Keratinocyte (primary cell): ENCODE measurements around the gene OR9Q2.

Experiments used
- EZH2 ChIP-seq: IDR thresholded peaks from one replicate; pipeline ENCODE4 v1.6.1; 2012; ENCODE audit warnings: inconsistent platforms, mild to moderate bottlenecking, low read length, moderate library complexity
- TF ChIP-seq, protein P1 (sequence below), 3 experiments: IDR thresholded peaks in 1 of 3; conservative IDR thresholded peaks in 1 of 3; optimal IDR thresholded peaks in 1 of 3; 2 replicates in 2 of 3; 3 replicates in 1 of 3; pipeline versions ENCODE3 to v1.5.1; 2011; ENCODE audit warnings: low read length in 3 of 3, mild to moderate bottlenecking in 3 of 3, moderate library complexity in 2 of 3, control low read depth in 1 of 3, inconsistent platforms in 1 of 3; ENCODE audit not compliant: insufficient read depth in 2 of 3; ENCODE audit errors: extremely low read depth in 1 of 3

DNA sequence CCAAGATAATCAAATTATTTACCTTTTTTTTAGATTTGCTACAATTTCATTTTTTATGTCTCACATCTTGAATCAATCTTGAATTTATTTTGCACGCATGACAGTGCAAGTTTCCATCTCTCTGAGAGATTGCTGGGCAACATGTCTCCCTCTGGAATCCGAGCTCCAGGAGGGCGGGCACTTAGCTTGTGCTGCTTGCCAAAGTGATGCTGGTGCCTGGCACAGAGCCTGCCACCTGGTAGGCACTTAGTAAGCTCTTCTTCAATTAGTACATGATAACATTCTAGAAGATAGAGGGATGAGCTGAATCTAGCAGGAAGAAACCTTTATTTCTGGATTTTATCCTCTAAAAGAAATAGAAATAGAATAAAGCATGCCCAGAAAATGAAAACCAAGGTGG, 36.1 kb upstream of the OR9Q2 start:
- TF ChIP-seq EZH2: no peak
- TF ChIP-seq, protein P1, sequence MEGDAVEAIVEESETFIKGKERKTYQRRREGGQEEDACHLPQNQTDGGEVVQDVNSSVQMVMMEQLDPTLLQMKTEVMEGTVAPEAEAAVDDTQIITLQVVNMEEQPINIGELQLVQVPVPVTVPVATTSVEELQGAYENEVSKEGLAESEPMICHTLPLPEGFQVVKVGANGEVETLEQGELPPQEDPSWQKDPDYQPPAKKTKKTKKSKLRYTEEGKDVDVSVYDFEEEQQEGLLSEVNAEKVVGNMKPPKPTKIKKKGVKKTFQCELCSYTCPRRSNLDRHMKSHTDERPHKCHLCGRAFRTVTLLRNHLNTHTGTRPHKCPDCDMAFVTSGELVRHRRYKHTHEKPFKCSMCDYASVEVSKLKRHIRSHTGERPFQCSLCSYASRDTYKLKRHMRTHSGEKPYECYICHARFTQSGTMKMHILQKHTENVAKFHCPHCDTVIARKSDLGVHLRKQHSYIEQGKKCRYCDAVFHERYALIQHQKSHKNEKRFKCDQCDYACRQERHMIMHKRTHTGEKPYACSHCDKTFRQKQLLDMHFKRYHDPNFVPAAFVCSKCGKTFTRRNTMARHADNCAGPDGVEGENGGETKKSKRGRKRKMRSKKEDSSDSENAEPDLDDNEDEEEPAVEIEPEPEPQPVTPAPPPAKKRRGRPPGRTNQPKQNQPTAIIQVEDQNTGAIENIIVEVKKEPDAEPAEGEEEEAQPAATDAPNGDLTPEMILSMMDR (optimal IDR thresholded peaks at IDR 0.05 in 1 of 3, IDR thresholded peaks at IDR 0.05 in 1 of 3, conservative IDR thresholded peaks at IDR 0.05 in 1 of 3; ENCODE audit: extremely low read depth in 1 of 3, insufficient read depth in 2 of 3, low read length in 3 of 3): no peak
